ENCODE measurements around the gene CFB. TPM values are rescaled to one million over a fixed set of nuclear protein-coding genes. Genes with fewer than 3 reads are reported as not detected.

The CFB gene
- total and polyA plus RNA-seq, 2 of the 13 experiments (the other 11 are each of a cell fraction or from before 2014, with no cell fraction given), result 171 to 513 TPM

DNA sequence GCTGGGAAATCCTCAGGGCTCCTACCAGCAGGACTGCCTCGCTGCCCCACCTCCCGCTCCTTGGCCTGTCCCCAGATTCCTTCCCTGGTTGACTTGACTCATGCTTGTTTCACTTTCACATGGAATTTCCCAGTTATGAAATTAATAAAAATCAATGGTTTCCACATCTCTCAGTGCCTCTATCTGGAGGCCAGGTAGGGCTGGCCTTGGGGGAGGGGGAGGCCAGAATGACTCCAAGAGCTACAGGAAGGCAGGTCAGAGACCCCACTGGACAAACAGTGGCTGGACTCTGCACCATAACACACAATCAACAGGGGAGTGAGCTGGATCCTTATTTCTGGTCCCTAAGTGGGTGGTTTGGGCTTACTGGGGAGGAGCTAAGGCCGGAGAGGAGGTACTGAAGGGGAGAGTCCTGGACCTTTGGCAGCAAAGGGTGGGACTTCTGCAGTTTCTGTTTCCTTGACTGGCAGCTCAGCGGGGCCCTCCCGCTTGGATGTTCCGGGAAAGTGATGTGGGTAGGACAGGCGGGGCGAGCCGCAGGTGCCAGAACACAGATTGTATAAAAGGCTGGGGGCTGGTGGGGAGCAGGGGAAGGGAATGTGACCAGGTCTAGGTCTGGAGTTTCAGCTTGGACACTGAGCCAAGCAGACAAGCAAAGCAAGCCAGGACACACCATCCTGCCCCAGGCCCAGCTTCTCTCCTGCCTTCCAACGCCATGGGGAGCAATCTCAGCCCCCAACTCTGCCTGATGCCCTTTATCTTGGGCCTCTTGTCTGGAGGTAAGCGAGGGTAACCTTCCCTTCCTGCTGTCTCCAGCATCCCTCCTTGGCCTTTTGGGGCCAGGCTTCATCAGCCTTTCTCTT is at the start of gene CFB (continued):
- TF ChIP-seq ZBED4 (CRISPR knock-in tag; IDR thresholded peaks at IDR 0.05; ENCODE audit: borderline replicate concordance), result peak; percentile 56; the same call in 1 of the 2 replicates
- 0 out of 2 replicates have a peak, but pooled peaks have one; percentile 58 for TF ChIP-seq RNF219 (CRISPR knock-in tag; IDR thresholded peaks at IDR 0.05)
- peak; percentile 93; the same call in 1 of the 2 replicates for TF ChIP-seq ZFP36L1 (CRISPR knock-in tag; IDR thresholded peaks at IDR 0.05)
- no peak for TF ChIP-seq ZNF17 (CRISPR knock-in tag; IDR thresholded peaks at IDR 0.05)
- TF ChIP-seq ZNF792 (CRISPR knock-in tag; IDR thresholded peaks at IDR 0.05), result peak; percentile 72
- TF ChIP-seq HNRNPL (IDR thresholded peaks at IDR 0.05; ENCODE audit: low read depth, low read length), result 0 out of 2 replicates have a peak, but pooled peaks have one; percentile 57
- TF ChIP-seq DMTF1 (CRISPR knock-in tag; IDR thresholded peaks at IDR 0.05), result no peak
- TF ChIP-seq, protein P1, sequence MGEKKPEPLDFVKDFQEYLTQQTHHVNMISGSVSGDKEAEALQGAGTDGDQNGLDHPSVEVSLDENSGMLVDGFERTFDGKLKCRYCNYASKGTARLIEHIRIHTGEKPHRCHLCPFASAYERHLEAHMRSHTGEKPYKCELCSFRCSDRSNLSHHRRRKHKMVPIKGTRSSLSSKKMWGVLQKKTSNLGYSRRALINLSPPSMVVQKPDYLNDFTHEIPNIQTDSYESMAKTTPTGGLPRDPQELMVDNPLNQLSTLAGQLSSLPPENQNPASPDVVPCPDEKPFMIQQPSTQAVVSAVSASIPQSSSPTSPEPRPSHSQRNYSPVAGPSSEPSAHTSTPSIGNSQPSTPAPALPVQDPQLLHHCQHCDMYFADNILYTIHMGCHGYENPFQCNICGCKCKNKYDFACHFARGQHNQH (CRISPR knock-in tag; IDR thresholded peaks at IDR 0.05), result peak; percentile 87
- TF ChIP-seq ZNF720 (CRISPR knock-in tag; IDR thresholded peaks at IDR 0.05), result no peak
- peak; percentile 91 for TF ChIP-seq ZFP1 (CRISPR knock-in tag; IDR thresholded peaks at IDR 0.05)
- TF ChIP-seq, protein P2, sequence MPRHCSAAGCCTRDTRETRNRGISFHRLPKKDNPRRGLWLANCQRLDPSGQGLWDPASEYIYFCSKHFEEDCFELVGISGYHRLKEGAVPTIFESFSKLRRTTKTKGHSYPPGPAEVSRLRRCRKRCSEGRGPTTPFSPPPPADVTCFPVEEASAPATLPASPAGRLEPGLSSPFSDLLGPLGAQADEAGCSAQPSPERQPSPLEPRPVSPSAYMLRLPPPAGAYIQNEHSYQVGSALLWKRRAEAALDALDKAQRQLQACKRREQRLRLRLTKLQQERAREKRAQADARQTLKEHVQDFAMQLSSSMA (CRISPR knock-in tag; IDR thresholded peaks at IDR 0.05), result no peak
- peak; percentile 91; the same call in 1 of the 2 replicates for TF ChIP-seq CHD4 (IDR thresholded peaks at IDR 0.05; ENCODE audit: borderline replicate concordance, low read length)
- TF ChIP-seq IKZF1 (IDR thresholded peaks at IDR 0.05), result no peak
- peak; percentile 99 for TF ChIP-seq NFKBIZ (CRISPR knock-in tag; IDR thresholded peaks at IDR 0.05)
- no peak for TF ChIP-seq TRIM22 (IDR thresholded peaks at IDR 0.05)
- TF ChIP-seq NFATC3 (CRISPR knock-in tag; IDR thresholded peaks at IDR 0.05), result no peak; the same call in 1 of the 2 replicates
